SIG-M5 treated with dmso at 0.1 percent for 504 hours (cell line): ENCODE data around the gene KIAA0930.

ENCODE experiments used
- DNase-seq: peaks from one replicate; lab custom pipeline; 2025; ENCODE audit not compliant: unreplicated experiment; lab: John Stamatoyannopoulos, UW

KIAA0930 gene

DNA sequence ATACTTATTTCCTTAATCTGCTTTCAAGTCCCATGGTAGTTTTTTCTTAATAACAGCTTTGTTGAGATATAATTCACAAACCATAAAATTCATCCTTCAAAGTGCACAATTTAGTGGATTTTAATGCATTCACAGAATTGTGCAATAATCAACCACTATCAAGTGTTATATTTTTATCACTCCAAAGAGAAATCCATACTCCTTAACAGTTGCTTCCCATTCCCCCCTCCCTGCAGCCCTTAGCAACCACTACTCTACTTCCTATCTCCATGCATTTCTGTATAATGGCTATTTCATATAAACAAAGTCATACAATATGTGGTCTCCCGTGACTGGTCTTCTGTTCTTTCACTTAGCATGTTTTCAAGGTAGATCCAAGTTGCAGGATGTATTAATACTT lies 95.8 kb downstream of the KIAA0930 start:
- DNase-seq: no peak

DNA sequence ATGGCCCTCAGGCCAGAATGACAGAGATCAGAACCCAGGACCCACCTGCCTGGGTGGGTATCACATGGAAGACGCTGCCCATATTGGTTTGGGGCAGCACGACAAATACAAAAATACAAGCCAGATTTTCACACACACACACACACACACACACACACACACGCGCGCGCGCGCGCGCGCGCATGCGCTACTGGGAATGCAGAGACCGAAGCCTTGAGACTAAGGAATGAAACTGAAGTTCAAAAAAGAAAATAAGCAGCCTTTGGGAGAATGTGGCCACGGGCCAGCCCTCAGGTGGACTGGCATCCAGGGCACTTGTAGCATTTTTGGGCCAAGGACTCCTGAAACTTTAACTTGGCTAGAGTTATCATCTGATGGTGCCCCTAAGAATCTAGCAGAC lies 98.3 kb downstream of the KIAA0930 start:
- DNase-seq: no peak
